ENCODE data around the gene ASB16.

ASB16 gene

DNA sequence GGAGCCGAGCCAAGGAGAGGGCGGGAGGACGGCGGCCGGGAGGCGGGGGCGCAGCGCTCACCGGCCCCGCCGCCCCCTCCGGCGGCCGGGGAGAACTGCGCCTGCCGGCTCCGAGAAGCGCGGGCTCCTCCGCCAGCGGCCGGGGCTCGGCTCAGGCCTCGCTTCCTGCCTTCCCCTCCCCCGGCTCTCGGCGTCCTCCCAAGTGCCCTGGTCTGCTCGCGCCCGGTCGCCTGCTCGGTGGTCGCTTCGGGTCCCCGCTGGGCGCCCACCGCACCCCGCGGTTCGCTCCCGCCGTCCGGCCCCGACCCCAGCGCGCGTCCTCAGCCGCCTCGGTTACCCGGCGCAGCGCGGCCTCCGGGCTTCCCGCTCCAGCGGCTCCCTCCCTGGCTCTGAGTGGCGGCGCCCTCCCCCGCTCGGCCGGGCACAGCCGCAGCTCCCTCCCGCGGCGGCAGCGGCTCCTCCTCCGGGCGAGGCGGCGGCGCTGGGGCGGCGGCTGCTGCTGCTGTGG lies 48.7 kb downstream of the ASB16 start:
- H3K4me3 ChIP-seq (IDR thresholded peaks at IDR 0.05; ENCODE audit: insufficient read depth, low read depth, low read length): no peak overlapping the region
- H3K9ac ChIP-seq: peak overlapping the region; percentile 79
- H3K36me3 ChIP-seq (ENCODE audit: insufficient read depth): peaks cover 9% of the 10 kb centered on the region; the same call in 1 of the 2 replicates
- peak overlapping the region; percentile 96 for H3K27ac ChIP-seq
- TF ChIP-seq, protein P1, sequence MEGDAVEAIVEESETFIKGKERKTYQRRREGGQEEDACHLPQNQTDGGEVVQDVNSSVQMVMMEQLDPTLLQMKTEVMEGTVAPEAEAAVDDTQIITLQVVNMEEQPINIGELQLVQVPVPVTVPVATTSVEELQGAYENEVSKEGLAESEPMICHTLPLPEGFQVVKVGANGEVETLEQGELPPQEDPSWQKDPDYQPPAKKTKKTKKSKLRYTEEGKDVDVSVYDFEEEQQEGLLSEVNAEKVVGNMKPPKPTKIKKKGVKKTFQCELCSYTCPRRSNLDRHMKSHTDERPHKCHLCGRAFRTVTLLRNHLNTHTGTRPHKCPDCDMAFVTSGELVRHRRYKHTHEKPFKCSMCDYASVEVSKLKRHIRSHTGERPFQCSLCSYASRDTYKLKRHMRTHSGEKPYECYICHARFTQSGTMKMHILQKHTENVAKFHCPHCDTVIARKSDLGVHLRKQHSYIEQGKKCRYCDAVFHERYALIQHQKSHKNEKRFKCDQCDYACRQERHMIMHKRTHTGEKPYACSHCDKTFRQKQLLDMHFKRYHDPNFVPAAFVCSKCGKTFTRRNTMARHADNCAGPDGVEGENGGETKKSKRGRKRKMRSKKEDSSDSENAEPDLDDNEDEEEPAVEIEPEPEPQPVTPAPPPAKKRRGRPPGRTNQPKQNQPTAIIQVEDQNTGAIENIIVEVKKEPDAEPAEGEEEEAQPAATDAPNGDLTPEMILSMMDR (conservative IDR thresholded peaks at IDR 0.05; ENCODE audit: low read depth, low read length): no peak
- H3K27me3 ChIP-seq (ENCODE audit: insufficient read depth, low read depth): no peaks in the 10 kb centered on the region
- H3K79me2 ChIP-seq (ENCODE audit: insufficient read depth, low read depth): peaks cover 48% of the 10 kb centered on the region
- no peaks in the 10 kb centered on the region for H4K20me1 ChIP-seq (ENCODE audit: insufficient read depth)
- H2AFZ ChIP-seq (ENCODE audit: low read depth): no peak overlapping the region
- H3K4me1 ChIP-seq (ENCODE audit: low read depth, poor library complexity, severe bottlenecking): peaks cover 33% of the 10 kb centered on the region
- no peak overlapping the region for H3K4me2 ChIP-seq

DNA sequence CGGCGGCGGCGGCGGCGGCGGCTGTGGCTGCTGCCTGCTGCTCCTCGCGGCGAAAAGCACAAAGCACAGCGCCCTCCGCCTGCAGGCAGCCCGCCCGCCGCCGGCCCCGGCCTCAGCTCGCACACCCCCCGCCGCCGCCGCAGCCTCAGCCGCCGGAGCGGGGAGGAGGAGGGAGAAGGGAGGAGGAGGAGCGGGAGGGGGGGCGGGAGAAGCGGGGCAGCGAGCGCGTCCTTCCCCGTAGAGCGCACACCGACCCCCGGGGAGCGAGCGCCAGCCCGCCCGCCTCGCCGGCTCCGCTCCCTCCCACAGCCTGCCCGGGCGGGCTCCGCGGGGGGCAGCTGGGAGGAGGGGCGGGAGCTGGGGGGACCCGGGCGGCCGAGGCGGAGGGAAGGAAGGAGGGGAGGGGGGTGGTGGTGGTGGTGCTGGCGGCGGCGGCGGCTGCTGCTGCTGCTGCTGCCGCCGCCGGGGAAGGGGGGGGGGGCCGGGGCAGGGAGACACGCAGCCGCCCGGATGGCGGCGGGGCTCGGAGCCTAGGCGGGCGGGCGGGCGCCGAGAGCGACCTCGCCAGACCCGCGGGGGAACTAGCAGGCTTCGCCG lies 49.2 kb downstream of the ASB16 start, which contains the start of gene UBTF:
Gene UBTF, minus strand, starts transcription at position 60 of the 597 bp plus-strand sequence. CDS start 1,446 bp downstream, outside the sequence.
- H3K79me2 ChIP-seq (ENCODE audit: insufficient read depth, low read depth): peaks cover 48% of the 10 kb centered on the region
- TF ChIP-seq, protein P1 (conservative IDR thresholded peaks at IDR 0.05; ENCODE audit: low read depth, low read length): no peak
- H2AFZ ChIP-seq (ENCODE audit: low read depth): peak within 1 kb of the TSS; percentile 28; the same call in 1 of the 2 replicates

DNA sequence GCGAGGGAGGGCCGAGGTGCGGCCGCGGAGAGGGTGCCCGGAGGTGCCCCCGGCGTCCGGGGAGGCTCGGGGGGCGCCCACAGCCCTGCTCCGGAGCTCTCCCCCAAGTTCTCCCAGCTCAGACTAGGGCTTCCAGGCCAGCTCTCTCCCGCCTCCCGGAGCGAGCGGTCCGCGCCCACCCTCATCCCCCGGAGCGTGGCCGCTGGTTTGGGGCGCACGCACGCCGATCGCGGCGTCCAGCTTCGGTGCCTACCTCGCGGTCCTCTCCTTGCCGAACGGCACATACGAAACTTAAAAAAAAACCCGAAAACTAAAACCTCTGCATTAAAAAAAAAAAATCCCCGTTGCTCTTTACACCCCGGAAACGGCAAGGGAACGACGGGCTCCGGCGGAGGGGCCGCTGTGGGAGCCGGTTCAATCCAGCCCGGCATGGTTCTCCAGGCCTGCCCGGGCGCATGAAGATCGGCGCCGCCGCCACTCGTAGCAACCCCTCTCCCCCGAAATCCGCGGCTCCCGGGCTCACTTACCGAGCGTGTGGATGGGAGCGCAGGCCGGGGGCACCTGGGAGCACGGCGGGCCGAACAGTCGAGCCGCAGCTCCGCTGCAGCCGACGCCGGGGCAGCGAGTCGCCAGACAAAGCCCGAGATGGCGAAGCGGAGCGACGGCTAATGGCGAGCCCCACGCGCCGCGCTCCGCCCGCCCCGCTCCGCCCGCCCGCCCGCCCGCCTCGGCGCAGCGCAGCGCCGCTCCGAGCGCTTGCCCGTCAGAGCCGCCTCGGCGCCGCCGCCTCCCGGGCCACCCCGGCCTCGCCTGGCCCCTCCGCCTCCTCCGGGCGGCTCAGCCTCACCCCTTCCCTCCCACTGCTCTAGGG lies 49.9 kb downstream of the ASB16 start:
- Histone ChIP-seq H4K20me1 (ENCODE audit: insufficient read depth) (no peaks in the 10 kb centered on the region), H3K27me3 (ENCODE audit: insufficient read depth, low read depth) (no peaks in the 10 kb centered on the region), H3K4me1 (ENCODE audit: low read depth, poor library complexity, severe bottlenecking) (peaks cover 33% of the 10 kb centered on the region), H3K9ac (peak overlapping the region; percentile 93), H3K4me2 (peak overlapping the region; percentile 97), H3K4me3 (IDR thresholded peaks at IDR 0.05; ENCODE audit: insufficient read depth, low read depth, low read length) (no peak overlapping the region), H2AFZ (ENCODE audit: low read depth) (peak overlapping the region; percentile 28; the same call in 1 of the 2 replicates), H3K79me2 (ENCODE audit: insufficient read depth, low read depth) (peaks cover 48% of the 10 kb centered on the region), H3K27ac (peak overlapping the region; percentile 96), H3K36me3 (ENCODE audit: insufficient read depth) (peaks cover 9% of the 10 kb centered on the region; the same call in 1 of the 2 replicates)
- TF ChIP-seq, protein P1 (conservative IDR thresholded peaks at IDR 0.05; ENCODE audit: low read depth, low read length): no peak

More for the DNA sequence above, 49.2 kb downstream of the ASB16 start, which contains the start of gene UBTF:
- Histone ChIP-seq H4K20me1 (ENCODE audit: insufficient read depth) (no peaks in the 10 kb centered on the region), H3K36me3 (ENCODE audit: insufficient read depth) (peaks cover 9% of the 10 kb centered on the region; the same call in 1 of the 2 replicates), H3K4me1 (ENCODE audit: low read depth, poor library complexity, severe bottlenecking) (peaks cover 33% of the 10 kb centered on the region), H3K9ac (peak within 1 kb of the TSS; percentile 93), H3K4me2 (peak within 1 kb of the TSS; percentile 54), H3K4me3 (IDR thresholded peaks at IDR 0.05; ENCODE audit: insufficient read depth, low read depth, low read length) (no peak within 1 kb of the TSS), H3K27ac (peak within 1 kb of the TSS; percentile 96), H3K27me3 (ENCODE audit: insufficient read depth, low read depth) (no peaks in the 10 kb centered on the region)

DNA sequence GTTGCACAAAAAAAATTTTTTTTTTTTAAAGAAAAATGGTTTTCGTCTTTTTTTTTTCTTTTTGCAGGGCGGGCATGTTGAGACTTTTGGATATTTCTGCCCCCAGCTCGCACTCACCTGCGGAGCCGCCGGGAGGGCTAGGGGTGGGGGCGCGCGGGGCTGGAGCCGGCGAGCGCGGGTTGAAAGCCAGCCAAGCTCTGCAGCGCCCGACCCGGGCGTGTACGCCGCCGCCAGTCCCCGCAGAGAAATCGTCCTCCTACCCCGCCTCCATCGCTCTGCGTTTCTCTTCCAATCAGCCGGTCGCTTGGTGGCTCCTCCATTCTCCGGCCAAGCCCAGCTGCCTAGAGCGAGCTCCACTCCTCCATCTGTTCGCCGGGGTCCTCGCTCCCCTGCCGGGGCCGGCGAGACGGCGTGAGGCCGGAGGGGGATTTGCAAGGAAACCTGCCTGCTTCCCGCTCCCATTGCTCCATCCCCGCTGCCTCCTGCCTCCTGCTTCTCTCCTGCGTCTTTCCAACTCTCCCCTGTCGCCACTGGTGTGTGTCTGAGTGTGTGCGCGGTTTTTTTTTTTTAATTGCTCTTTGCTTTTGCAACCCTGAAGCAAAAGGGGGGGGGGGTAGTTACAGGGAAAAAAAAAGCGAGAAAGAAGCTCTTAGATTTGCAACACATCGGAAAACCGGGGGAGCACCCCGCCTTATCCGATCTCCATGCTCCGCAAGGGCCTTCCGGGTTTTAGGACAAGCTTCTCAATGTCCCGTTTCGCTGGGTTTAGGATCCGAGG lies 50.8 kb downstream of the ASB16 start:
- Histone ChIP-seq H2AFZ (ENCODE audit: low read depth) (peak overlapping the region; percentile 48), H4K20me1 (ENCODE audit: insufficient read depth) (no peaks in the 10 kb centered on the region), H3K79me2 (ENCODE audit: insufficient read depth, low read depth) (peaks cover 43% of the 10 kb centered on the region), H3K4me2 (peak overlapping the region; percentile 97), H3K27me3 (ENCODE audit: insufficient read depth, low read depth) (no peaks in the 10 kb centered on the region), H3K9ac (peak overlapping the region; percentile 93), H3K36me3 (ENCODE audit: insufficient read depth) (peaks cover 8% of the 10 kb centered on the region; the same call in 1 of the 2 replicates), H3K27ac (peak overlapping the region; percentile 96), H3K4me1 (ENCODE audit: low read depth, poor library complexity, severe bottlenecking) (peaks cover 28% of the 10 kb centered on the region), H3K4me3 (IDR thresholded peaks at IDR 0.05; ENCODE audit: insufficient read depth, low read depth, low read length) (no peak overlapping the region)
- TF ChIP-seq, protein P1 (conservative IDR thresholded peaks at IDR 0.05; ENCODE audit: low read depth, low read length): no peak

Measured in KMS-11 (cell line).